Liver (tissue), 3 donors: ENCODE measurements around the gene RAET1G.

Source experiments
- CTCF ChIP-seq: fragments of 150-350 bp; IDR thresholded peaks from 2 replicates; pipeline ENCODE4 v1.5.1; 2017; ENCODE audit warnings: improper control_type of control experiment, low read depth, low read length; ENCODE audit not compliant: missing input control
- FOXA1 ChIP-seq: IDR thresholded peaks from 2 replicates; pipeline ENCODE4 v1.6.1; 2016; ENCODE audit warnings: antibody characterized with exemption
- GABPA ChIP-seq, 2 donors: IDR thresholded peaks in 1 of 2; conservative IDR thresholded peaks in 1 of 2; 2 replicates each; pipeline ENCODE4 v1.6.1; 2016; ENCODE audit warnings: antibody characterized with exemption in 2 of 2, mild to moderate bottlenecking in 1 of 2, moderate library complexity in 1 of 2
- HNF4G ChIP-seq: IDR thresholded peaks from 2 replicates; pipeline ENCODE4 v1.6.1; 2016; ENCODE audit warnings: antibody characterized with exemption
- RAD21 ChIP-seq, 2 donors: IDR thresholded peaks; 2 replicates each; pipeline ENCODE4 v1.6.1; 2016; ENCODE audit warnings: antibody characterized with exemption in 2 of 2, mild to moderate bottlenecking in 2 of 2
- TAF1 ChIP-seq: conservative IDR thresholded peaks from 2 replicates; pipeline ENCODE4 v1.6.1; 2016; ENCODE audit warnings: antibody characterized with exemption, mild to moderate bottlenecking
- TF ChIP-seq, protein P1 (sequence below): IDR thresholded peaks from 2 replicates; pipeline ENCODE4 v1.6.1; 2016; ENCODE audit warnings: antibody characterized with exemption
- TF ChIP-seq, protein P2 (sequence below): IDR thresholded peaks from 2 replicates; pipeline ENCODE4 v1.6.1; 2016; ENCODE audit warnings: antibody characterized with exemption, mild to moderate bottlenecking
- TF ChIP-seq, protein P3 (sequence below): IDR thresholded peaks from 2 replicates; pipeline ENCODE4 v1.6.1; 2016; ENCODE audit warnings: antibody characterized with exemption
- donor health status: healthy.
- donor health status: healthy.

- TF ChIP-seq CTCF (no peak), RAD21 (IDR thresholded peaks at IDR 0.05) (no peak), TAF1 (no peak), GABPA (IDR thresholded peaks at IDR 0.05 in 1 of 2, conservative IDR thresholded peaks at IDR 0.05 in 1 of 2) (no peak), HNF4G (no peak), FOXA1 (no peak)
- TF ChIP-seq, protein P1, sequence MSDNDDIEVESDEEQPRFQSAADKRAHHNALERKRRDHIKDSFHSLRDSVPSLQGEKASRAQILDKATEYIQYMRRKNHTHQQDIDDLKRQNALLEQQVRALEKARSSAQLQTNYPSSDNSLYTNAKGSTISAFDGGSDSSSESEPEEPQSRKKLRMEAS: no peak
- TF ChIP-seq, protein P2, sequence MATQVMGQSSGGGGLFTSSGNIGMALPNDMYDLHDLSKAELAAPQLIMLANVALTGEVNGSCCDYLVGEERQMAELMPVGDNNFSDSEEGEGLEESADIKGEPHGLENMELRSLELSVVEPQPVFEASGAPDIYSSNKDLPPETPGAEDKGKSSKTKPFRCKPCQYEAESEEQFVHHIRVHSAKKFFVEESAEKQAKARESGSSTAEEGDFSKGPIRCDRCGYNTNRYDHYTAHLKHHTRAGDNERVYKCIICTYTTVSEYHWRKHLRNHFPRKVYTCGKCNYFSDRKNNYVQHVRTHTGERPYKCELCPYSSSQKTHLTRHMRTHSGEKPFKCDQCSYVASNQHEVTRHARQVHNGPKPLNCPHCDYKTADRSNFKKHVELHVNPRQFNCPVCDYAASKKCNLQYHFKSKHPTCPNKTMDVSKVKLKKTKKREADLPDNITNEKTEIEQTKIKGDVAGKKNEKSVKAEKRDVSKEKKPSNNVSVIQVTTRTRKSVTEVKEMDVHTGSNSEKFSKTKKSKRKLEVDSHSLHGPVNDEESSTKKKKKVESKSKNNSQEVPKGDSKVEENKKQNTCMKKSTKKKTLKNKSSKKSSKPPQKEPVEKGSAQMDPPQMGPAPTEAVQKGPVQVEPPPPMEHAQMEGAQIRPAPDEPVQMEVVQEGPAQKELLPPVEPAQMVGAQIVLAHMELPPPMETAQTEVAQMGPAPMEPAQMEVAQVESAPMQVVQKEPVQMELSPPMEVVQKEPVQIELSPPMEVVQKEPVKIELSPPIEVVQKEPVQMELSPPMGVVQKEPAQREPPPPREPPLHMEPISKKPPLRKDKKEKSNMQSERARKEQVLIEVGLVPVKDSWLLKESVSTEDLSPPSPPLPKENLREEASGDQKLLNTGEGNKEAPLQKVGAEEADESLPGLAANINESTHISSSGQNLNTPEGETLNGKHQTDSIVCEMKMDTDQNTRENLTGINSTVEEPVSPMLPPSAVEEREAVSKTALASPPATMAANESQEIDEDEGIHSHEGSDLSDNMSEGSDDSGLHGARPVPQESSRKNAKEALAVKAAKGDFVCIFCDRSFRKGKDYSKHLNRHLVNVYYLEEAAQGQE: no peak
- TF ChIP-seq, protein P3, sequence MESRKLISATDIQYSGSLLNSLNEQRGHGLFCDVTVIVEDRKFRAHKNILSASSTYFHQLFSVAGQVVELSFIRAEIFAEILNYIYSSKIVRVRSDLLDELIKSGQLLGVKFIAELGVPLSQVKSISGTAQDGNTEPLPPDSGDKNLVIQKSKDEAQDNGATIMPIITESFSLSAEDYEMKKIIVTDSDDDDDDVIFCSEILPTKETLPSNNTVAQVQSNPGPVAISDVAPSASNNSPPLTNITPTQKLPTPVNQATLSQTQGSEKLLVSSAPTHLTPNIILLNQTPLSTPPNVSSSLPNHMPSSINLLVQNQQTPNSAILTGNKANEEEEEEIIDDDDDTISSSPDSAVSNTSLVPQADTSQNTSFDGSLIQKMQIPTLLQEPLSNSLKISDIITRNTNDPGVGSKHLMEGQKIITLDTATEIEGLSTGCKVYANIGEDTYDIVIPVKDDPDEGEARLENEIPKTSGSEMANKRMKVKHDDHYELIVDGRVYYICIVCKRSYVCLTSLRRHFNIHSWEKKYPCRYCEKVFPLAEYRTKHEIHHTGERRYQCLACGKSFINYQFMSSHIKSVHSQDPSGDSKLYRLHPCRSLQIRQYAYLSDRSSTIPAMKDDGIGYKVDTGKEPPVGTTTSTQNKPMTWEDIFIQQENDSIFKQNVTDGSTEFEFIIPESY: no peak
These were observed 28.2 kb upstream of the RAET1G start for GRCh38 chr6:149951096-149951495.
